Measurements from ENCODE around the gene ZNF514. TPM values are rescaled to one million over a fixed set of nuclear protein-coding genes. Genes with fewer than 3 reads are reported as not detected.
A peak's percentile ranks its signal among the peaks of the same experiment; 100 is the strongest.
"Not testable (repeated sequence)": the region's sequence is repeated elsewhere in the genome, so short reads cannot be mapped to it uniquely, and the experiment has no call there.

ZNF514 gene
- total RNA-seq, 1 experiment from 2014 or later = 3.3 TPM

DNA sequence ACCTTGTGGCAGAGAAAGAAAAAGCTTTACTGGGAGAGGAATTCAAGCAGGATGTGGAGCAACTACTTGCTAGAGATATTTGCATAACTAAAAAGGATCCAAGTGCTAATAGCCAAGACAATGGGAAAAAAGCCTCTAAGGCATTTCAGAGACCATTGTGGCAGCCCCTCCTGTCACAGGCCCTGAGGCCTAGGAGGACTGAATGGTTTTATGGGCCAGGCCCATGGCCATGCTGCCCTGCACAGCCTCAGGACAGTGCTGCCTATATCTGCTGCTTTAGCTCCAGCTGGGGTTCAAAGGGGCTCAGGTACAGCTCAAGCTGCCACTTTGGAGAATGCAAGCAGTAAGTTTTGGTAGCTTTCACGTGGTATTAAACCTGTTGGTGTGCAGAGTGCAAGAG lies 20.9 kb downstream of the ZNF514 start:
- DNase-seq (ENCODE audit: low spot score) = no peak

DNA sequence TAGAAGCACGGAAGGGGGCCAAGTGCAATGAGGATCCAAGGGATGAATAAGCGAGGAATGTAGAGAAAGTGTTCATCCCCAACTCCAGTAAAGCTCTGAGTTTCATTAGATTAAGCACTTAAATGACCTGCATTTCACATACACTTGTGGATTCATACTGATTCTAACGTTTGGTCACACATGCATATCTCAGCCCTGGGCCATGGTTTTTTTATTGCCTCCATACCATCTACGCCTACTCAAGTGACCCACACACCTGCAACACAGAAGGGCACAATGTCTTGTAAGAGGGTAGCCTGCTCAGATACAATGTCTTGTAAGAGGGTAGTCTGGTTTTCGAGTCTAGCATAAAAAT lies 37.5 kb downstream of the ZNF514 start:
- peak; percentile 10 for DNase-seq (ENCODE audit: low spot score)

DNA sequence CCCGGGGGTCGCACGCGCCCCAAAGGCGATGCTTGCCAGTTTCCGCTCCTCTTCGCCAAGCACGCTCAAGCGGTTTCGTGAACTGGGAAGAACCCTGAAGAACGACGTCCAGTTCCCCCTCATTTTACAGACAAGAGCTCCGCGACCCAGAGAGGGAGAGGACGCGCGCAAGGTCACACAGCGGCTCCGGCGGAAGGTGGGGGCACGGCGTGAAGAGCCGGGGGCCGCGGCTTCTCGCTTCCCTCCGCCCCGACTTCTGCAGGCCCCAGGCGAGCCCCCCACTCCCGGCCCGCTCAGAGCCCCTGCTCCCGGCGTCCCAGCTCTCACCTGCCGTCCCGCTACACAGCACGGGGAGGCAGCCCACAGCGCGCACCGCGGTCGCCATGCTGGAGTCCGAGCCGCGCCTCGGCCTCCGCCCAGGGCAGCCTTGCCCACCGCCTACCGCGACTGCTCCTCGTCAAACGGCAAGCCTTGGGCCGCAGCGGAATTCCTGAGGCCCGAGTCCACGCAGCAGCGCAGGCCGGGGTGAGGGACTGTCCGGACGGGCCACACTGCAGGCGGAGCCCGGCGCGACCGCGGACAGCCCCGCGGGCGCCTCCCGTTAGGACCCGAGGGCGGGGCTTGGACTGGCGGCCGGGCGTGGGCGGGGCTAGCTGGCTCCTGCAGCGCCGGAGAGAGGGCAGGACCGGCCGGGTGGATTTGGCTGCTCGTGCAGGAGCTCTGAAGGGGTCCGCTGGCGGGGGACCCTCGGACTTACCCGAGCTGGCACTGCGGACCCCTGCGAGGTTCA lies 38.0 kb downstream of the ZNF514 start, which contains the start of gene MRPS5:
Gene MRPS5 (minus strand): TSS at position 402 of the 790 bp plus-strand sequence. CDS start 17 bp downstream, at position 385.
- DNase-seq (ENCODE audit: low spot score) = peak; percentile 48

DNA sequence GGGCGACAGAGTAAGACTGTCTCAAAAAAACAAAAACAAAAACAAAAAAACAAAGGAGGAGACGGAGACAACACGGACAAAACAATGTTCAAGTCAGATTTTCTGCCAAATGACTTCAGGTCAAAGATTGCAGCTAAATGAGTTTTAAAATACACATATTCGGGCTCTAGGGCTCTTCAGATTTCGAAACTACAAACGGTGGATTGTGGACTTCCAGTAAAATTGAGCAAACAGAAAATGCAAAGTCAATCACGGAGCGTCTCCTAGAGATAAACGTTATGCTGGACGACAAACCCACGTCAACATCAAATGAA lies 38.6 kb downstream of the ZNF514 start:
- DNase-seq (ENCODE audit: low spot score) = no peak

DNA sequence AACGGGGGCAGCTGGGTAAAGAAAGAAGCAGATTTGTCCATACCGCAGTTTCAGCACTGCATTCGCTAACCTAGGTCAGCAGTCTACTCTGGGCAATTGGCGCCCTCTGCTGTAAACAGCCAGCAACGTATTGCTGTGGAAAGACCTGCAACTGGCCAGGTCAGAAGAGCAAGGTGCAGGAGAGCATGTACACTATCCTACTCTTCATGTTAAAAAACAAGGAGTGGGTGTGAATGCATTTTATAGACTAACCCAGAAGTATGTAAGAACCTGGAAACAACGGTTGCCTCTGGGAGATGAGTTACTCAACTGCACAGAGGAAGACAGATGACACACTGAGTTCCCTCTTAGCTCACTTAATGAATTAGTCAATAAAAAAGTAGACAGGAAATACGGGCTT lies 44.2 kb downstream of the ZNF514 start:
- peak; percentile 66 for DNase-seq (ENCODE audit: low spot score)

DNA sequence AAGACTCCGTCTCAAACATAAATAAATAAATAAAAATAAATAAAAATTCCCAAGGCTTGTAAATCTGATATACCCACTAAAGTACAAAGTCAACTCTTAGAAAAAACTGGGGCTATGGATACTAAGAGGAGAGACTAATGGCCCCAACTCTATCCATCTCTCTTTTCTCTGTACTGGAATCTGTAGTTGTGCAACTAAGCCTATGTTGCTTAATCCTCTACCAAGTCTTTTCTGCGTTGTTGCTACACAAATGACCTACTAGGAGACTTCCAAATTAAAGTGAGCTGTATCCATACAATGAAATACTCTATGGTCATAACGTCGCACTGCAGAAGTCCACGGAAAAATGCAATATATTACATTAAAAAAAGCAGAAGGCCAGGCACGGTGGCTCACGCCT lies 46.2 kb downstream of the ZNF514 start:
- no peak for DNase-seq (ENCODE audit: low spot score)

DNA sequence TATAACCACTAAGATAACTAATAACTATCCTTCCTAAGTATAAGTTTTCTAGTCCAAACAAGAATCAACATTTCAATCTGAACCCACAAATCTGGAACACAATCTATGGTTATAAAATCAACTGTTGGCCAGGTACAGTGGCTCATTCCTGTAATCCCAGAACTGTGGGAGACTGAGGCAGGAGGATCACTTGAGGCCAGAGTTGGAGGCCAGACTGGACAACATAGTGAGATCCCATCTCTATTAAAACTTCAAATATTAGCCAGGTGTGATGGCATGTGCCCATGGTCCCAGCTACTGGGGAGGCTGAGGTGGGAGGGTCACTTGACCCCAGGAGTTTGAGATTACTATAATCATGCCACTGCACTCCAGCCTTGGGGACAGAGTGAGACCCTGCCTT lies 49.3 kb downstream of the ZNF514 start:
- DNase-seq (ENCODE audit: low spot score) = no peak

DNA sequence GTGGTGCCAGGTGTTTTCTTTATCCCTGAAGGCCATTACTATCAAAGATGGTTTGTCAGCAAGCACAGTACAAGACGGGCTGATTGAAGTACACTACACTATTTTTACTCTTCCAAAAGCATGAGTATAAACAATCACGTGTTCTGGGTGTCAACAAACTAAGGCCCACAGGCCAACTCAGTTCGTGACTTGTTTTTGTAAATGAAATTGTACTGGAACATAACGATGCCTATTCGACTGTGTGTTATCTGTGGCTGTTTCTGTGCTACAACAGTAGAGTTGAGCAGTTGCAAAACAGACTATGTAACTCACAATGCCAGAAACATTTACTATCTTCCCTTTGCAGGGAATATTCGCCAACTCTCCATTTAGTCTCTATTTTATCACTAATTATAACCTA lies 50.4 kb downstream of the ZNF514 start:
- no peak for DNase-seq (ENCODE audit: low spot score)

DNA sequence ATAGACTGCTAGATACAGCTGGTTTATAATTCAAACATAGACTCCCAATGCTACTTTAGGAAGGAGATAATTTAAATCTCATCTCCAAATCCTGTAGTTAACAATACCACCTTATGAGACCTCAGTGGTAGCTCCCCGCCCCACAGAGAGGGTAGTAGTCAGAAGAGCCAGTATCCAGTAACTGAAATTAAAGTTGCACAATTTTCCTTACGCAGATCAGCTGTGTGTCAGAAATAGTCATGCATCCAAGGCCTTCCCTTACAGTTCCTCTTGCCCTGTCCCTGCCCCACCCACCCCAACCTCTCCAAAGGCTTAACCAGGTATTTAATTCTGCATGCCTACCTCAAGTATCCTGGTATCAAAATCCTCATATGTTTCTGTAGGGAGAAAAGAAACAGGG lies 53.6 kb downstream of the ZNF514 start:
- DNase-seq (ENCODE audit: low spot score) = no peak

DNA sequence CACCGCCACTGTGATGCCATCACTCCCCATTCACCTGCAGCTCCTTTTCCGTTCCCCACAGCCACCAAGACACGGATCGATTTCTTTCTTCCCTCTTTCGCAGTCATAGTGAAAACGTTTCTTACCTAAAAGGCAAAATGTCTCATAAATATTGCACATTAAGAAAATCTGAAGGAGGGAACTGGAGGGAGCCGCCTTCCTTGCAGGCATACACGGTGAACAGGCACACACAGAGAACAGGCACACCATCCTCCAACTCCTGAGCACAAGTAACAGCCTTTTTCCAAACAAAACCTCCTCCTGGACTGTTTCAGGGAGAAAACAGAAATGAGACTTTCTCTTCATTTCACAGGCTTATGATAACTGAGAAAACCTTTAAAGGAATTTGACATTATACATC lies 55.0 kb downstream of the ZNF514 start:
- no peak for DNase-seq (ENCODE audit: low spot score)

DNA sequence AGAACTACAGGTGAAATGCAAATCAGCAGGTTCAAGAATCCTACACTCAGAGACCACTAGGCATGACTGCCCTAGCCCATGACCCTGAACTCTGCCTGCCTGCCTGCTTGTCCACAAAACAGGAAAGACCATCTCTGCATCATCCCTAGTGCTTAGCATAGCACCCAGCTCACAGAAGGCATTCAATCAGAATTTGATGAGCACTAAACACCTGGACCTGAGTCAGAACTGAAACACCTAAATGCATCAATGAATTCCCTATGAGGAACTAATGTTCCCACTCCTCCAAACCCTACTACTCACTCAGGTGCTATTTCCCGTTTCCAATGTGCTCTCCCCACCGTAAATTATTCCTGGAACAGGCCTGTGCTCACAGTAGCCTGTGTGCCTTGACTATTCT lies 59.7 kb downstream of the ZNF514 start:
- no peak for DNase-seq (ENCODE audit: low spot score)

DNA sequence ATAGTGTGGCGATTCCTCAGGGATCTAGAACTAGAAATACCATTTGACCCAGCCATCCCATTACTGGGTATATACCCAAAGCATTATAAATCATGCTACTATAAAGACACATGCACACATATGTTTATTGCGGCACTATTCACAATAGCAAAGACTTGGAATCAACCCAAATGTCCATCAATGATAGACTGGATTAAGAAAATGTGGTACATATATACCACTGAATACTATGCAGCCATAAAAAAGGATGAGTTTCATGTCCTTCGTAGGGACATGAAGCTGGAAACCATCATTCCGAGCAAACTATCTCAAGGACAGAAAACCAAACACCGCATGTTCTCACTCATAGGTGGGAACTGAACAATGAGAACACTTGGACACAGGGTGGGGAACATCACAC lies 61.4 kb downstream of the ZNF514 start:
- not testable (repeated sequence) for DNase-seq (ENCODE audit: low spot score)

Other genes starting within 250 kb of the ZNF514 start
- not detected in 2 replicates for gene MAL, start 134.1 kb downstream of the ZNF514 start, total RNA-seq (2014; rRNA removed; shearing (Covaris generic))
- gene MRPS5, start 38.0 kb downstream of the ZNF514 start, total RNA-seq (2014; rRNA removed; shearing (Covaris generic)) = 60.7 and 84.4 TPM in 2 replicates
- 4.1 and 6.7 TPM in 2 replicates for gene ZNF2, start 6.0 kb upstream of the ZNF514 start, total RNA-seq (2014; rRNA removed; shearing (Covaris generic))
- gene ZNF892, start 47.7 kb upstream of the ZNF514 start, total RNA-seq (2014; rRNA removed; shearing (Covaris generic)) = 0.41 TPM in 1 of 2 replicates, not detected in the other
- 0.31 and 1.3 TPM in 2 replicates for gene PROM2, start 114.6 kb upstream of the ZNF514 start, total RNA-seq (2014; rRNA removed; shearing (Covaris generic))
- gene KCNIP3, start 137.5 kb upstream of the ZNF514 start, total RNA-seq (2014; rRNA removed; shearing (Covaris generic)) = 3.8 and 7.3 TPM in 2 replicates
- gene FAHD2A, start 242.9 kb upstream of the ZNF514 start, total RNA-seq (2014; rRNA removed; shearing (Covaris generic)) = 43.5 and 55.3 TPM in 2 replicates